NB4 (cell line): ENCODE results near the gene DNAAF8.
A peak's percentile ranks its signal among the peaks of the same experiment; 100 is the strongest.

Experiments used
- MAX ChIP-seq: IDR thresholded peaks from 2 replicates; pipeline ENCODE4 v1.6.1; 2011; ENCODE audit warnings: low read depth, low read length
- POLR2A ChIP-seq: IDR thresholded peaks from 2 replicates; pipeline ENCODE4 v1.6.1; 2011; ENCODE audit warnings: mild to moderate bottlenecking; ENCODE audit not compliant: insufficient read length; ENCODE audit errors: extremely low read depth
- TF ChIP-seq, protein P1 (sequence below): IDR thresholded peaks from one replicate; pipeline ENCODE4 v1.5.1; 2012; ENCODE audit warnings: low read depth, low read length

DNA sequence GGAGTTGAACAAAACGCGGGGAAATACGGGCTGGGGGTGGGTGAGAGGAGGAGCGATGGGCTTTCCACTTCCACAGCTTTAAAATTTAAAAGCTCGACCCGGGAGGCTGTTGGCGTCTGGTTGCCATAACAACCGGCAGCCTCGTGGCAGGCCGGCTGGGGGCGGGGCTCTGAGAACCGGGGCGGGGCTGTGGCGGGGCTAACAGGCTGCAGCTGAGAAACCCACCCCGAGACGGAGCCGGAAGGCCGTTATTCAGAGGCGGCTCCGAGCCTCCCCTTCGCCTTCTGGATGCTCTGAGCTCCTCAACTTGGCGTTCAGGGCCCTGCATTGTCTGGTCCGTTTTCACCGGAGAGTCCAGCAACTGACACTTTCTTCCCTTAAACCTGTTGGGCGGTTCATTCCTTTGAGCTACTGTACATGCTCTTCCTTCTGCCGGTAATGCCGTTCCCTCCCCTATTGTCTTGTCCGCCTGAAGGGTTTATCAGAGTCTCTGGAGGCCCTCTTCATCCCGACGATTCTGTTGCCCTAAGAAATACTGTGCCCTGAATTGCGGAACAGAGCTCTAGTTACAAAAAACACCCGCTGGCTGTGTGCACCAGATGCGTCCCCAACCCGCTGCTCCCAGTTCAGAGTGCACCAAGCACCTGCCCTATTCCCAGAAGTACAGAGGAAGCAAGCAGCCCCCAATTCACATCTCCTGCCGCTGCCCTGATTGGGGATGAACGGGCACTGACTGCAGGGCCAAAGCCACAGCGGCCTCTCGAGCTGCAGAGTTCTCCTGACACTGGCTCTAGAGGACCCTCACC is 596 bp downstream of the DNAAF8 start:
- TF ChIP-seq, protein P1, sequence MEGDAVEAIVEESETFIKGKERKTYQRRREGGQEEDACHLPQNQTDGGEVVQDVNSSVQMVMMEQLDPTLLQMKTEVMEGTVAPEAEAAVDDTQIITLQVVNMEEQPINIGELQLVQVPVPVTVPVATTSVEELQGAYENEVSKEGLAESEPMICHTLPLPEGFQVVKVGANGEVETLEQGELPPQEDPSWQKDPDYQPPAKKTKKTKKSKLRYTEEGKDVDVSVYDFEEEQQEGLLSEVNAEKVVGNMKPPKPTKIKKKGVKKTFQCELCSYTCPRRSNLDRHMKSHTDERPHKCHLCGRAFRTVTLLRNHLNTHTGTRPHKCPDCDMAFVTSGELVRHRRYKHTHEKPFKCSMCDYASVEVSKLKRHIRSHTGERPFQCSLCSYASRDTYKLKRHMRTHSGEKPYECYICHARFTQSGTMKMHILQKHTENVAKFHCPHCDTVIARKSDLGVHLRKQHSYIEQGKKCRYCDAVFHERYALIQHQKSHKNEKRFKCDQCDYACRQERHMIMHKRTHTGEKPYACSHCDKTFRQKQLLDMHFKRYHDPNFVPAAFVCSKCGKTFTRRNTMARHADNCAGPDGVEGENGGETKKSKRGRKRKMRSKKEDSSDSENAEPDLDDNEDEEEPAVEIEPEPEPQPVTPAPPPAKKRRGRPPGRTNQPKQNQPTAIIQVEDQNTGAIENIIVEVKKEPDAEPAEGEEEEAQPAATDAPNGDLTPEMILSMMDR, result no peak
- peak; percentile 48 for TF ChIP-seq POLR2A
- peak; percentile 71 for TF ChIP-seq MAX
